ENCODE data around the gene XRCC5.

Gene XRCC5

GRCh38 chr2:216149741-216150140, 40.6 kb downstream of the XRCC5 start:
- in situ Hi-C loops (cut with MboI; ENCODE audit: low sequenced_read_pairs), result no loop called here

GRCh38 chr2:216151313-216152025, 42.3 kb downstream of the XRCC5 start:
- in situ Hi-C loops (cut with MboI; ENCODE audit: low sequenced_read_pairs), result no loop called here

DNA sequence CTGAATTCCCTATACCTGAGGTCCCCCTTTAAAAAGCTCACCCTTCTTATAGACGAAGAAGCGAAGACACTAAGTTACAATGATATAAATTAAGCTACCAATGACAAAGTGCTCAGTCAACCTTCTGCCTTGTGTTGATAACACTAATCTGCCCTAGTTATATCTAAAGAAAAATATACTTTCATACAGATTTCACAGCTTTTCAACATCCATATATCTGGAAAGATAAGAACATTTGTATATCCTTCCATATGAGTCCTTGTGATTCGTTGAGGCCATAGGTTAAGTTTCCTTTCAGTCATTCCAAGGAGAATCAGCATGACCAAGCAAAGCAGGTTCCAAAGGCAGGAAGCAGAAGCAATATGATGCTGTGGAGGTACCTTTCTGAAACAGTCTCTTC, 46.8 kb downstream of the XRCC5 start:
- in situ Hi-C loops (cut with MboI; ENCODE audit: low sequenced_read_pairs), result no loop called here

DNA sequence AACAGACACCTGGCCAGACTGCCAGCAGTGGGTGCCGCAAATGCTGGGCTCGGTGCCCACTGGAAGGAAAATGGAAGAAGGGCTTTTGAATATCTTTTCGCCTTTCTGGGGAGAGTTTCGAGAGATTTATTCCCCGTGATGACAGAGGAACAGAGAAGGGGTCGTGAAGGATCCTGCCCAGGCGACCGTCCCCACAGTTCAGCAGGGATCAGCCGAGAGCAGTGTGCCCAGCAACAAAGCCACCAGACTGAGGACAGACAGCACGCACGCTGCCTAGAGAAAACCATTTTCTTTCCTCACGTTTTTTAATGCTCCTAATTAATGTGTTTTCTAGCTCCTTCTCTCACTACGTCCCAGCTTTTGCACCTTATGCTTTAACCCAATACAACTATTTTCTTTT, 47.7 kb downstream of the XRCC5 start:
- in situ Hi-C loops (cut with MboI; ENCODE audit: low sequenced_read_pairs), result no loop called here

DNA sequence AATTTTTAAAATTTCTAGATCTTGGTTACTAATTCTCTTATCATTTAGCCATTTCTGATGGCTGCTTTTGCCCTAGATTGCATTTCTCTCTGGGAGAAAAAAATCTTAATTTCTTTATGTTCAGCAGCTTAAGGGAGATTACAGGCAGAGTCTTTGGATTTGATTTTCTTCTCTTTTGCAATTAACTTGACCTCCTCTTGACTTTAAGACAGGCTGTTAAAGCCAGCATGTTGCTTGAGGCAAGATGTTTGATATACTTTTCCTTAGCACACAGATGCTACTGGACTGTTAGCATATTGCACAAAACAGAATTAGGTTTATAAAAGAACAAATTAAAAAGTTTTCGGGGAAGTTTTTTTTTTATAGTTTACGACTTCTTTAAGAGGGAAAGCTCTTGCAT, 50.0 kb downstream of the XRCC5 start:
- in situ Hi-C loops (cut with MboI; ENCODE audit: low sequenced_read_pairs), result no loop called here

DNA sequence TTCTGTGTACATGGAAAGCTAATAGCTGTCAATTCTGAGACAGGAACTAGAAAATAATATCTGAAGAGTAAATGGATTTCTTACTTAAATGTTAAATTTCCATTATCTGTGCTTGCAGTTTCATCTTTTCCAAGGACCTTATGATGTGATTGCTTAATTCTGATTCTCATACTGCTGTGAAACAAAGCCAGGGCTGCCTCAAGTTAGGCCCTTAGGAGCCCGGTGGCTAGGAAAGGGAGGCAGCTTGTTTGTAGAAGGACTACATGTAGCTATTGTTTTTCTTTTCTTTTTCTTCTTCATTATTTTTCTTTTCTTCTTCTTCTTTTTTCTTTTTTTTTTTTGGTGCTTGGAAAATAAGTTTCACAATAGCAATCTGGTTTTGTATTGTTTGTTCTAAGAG, 50.5 kb downstream of the XRCC5 start:
- in situ Hi-C loops (cut with MboI; ENCODE audit: low sequenced_read_pairs), result no loop called here

GRCh38 chr2:216160786-216161185, 51.6 kb downstream of the XRCC5 start:
- in situ Hi-C loops (cut with MboI; ENCODE audit: low sequenced_read_pairs), result no loop called here

GRCh38 chr2:216161967-216162366, 52.8 kb downstream of the XRCC5 start:
- in situ Hi-C loops (cut with MboI; ENCODE audit: low sequenced_read_pairs), result no loop called here

- in situ Hi-C loops (cut with MboI; ENCODE audit: low sequenced_read_pairs), result no loop called here
These were observed 54.4 kb downstream of the XRCC5 start for GRCh38 chr2:216163518-216163917.

GRCh38 chr2:216164087-216164486, 54.9 kb downstream of the XRCC5 start:
- in situ Hi-C loops (cut with MboI; ENCODE audit: low sequenced_read_pairs), result no loop called here

- in situ Hi-C loops (cut with MboI; ENCODE audit: low sequenced_read_pairs), result no loop called here
These were observed 55.4 kb downstream of the XRCC5 start for GRCh38 chr2:216164576-216164975.

DNA sequence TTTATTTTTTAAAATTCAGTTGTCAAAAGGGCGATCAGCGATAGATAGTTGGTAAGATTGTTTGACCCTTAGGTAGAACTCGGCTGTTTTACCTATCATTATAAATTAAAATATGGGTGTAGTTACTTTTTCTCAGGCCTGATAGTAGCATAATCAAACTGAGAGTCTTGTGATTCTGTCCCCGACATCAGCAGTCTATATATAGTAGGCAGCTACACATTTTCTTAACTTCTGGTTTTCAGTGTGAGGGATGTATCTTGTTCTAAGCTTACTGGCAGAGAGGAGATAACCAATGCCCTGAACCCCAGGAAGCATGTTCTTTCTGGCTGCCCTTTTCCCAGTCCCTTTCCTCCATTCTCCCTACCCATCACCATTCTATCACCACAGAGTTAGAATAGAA, 56.6 kb downstream of the XRCC5 start:
- in situ Hi-C loops (cut with MboI; ENCODE audit: low sequenced_read_pairs), result no loop called here

DNA sequence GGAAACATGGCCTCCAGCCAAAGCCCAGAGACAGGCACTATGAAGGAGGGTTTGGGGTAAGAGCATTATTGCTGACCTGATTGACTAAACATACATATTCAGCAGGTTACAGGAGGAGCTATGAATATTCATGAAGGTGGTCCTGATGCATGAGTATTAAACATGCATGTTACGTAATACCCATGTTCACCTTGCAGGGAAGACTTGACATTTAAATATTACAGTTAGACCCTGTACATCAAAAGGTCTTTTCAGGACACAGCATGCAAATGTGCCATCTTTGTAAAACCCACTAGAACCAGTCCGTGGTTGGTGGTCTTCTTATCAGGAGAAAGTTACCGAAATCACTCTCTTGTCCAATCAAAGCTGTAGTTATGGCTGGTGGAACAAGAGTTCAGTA, 59.9 kb downstream of the XRCC5 start:
- in situ Hi-C loops (cut with MboI; ENCODE audit: low sequenced_read_pairs), result no loop called here

DNA sequence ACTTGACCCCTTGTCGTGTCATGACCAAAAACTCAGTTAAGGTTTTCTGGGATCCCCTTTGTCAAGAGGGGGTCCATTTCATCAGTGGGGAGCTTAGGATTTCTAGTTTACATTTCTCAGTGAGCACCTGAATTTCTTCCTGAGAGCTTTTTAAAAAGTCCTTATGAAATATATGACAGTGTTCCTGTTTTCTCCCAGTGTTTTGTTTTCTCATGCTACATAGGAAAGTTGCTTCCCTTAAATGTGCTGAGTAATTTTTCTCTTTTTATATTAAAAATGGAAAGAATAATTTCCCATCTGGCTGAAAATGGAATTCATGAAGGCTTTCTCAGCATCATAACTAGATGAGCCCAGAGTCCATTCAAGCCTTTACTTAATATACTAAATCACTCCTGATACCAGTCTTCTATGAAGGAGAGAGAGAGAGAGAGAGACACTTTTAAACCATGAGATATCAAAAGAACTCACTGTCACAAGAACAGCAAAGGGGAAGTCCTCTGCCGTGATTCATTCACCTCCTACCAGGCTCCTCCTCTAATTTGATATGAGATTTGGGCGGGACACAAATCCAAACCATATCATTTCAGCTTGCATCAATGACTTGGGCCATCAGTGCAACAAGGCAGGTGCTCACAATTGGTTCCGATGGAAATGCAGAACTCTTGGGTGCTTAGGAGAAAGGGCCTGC, 61.1 kb downstream of the XRCC5 start:
- in situ Hi-C loops (cut with MboI; ENCODE audit: low sequenced_read_pairs), result no loop called here

DNA sequence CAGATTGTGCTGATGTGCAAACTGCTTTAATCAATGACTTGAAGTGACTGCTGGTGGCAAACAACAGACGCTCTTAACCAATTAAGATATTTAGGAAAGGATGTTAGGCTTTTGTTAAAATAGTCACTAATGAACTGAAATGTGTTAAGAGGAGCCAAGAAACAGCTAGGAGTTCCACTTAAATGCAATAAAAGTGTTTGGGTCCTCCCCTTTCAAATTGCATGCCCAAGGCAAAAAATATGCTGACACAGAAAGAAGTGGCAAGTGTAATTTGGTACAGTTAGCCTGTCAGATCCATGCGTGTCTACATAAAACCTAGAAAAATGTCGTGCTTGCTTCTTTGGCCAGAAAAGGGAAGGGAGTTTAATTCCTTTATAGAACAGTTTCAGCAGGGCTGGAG, 61.9 kb downstream of the XRCC5 start:
- in situ Hi-C loops (cut with MboI; ENCODE audit: low sequenced_read_pairs), result no loop called here

- in situ Hi-C loops (cut with MboI; ENCODE audit: low sequenced_read_pairs), result no loop called here
These were observed 63.3 kb downstream of the XRCC5 start for GRCh38 chr2:216172493-216172892.

DNA sequence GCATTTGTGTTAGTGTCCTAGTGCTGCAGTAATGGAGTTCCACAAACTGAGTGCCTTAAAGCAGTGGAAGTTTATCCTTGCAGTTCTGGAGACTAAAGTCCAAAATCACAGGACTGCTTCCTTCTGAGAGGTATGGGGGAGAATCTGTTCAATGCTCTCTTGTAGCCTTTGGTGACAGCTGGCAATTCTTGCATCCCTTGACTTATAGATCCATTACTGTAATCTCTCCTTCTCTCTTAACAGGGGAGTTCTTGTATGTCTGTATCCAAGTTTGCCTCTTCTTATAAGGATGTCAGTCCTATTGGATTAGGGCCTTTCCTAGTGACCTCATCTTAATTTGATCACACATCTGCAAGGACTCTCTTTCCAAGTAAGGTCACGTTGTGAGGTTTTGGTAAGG, 69.9 kb downstream of the XRCC5 start:
- in situ Hi-C loops (cut with MboI; ENCODE audit: low sequenced_read_pairs), result no loop called here

DNA sequence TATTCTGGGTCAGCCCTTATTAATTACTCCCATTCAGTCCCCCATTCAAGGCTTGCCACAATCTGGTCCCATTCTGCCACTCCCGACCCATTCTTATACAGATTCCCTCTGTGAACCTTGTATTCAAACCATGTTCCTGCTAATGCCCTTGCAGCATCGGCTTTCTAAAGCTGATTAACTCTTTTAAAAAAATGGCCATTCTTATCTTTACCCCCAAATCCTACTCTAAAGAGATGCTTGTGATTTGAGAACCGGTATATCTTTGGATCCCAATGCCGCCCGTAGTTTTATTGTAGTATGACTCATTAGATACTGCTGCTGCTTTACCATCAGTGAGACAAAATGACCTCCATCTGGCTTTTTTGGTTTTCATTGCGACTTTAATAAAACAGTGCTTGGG, 72.2 kb downstream of the XRCC5 start:
- in situ Hi-C loops (cut with MboI; ENCODE audit: low sequenced_read_pairs), result no loop called here

- in situ Hi-C loops (cut with MboI; ENCODE audit: low sequenced_read_pairs), result no loop called here
These were observed 72.9 kb downstream of the XRCC5 start for GRCh38 chr2:216181953-216182461.

- in situ Hi-C loops (cut with MboI; ENCODE audit: low sequenced_read_pairs), result no loop called here
These were observed 74.3 kb downstream of the XRCC5 start for GRCh38 chr2:216183462-216183861.

- in situ Hi-C loops (cut with MboI; ENCODE audit: low sequenced_read_pairs), result no loop called here
These were observed 79.4 kb downstream of the XRCC5 start for GRCh38 chr2:216188559-216188850.

GRCh38 chr2:216188956-216189355, 79.8 kb downstream of the XRCC5 start:
- in situ Hi-C loops (cut with MboI; ENCODE audit: low sequenced_read_pairs), result no loop called here

GRCh38 chr2:216189410-216189809, 80.3 kb downstream of the XRCC5 start:
- in situ Hi-C loops (cut with MboI; ENCODE audit: low sequenced_read_pairs), result no loop called here

All from HL-60/S4 treated with retinoic acid at 250 ng/mL for 4 days and 3 days (cell line).